BLaER1 (cell line): Measurements from ENCODE around the gene GLIS1.

Source experiments
- H3K27ac ChIP-seq: shearing (Covaris generic); formaldehyde crosslinking; 2 replicates; pipeline ENCODE4 v1.8.1; 2022
- H3K27me3 ChIP-seq: shearing (Covaris generic); formaldehyde crosslinking; 2 replicates; pipeline ENCODE4 v1.8.1; 2022
- H3K36me3 ChIP-seq: shearing (Covaris generic); formaldehyde crosslinking; 2 replicates; pipeline ENCODE4 v1.8.1; 2022
- H3K4me1 ChIP-seq: shearing (Covaris generic); formaldehyde crosslinking; 2 replicates; pipeline ENCODE4 v1.8.1; 2022
- H3K4me2 ChIP-seq: shearing (Covaris generic); formaldehyde crosslinking; 2 replicates; pipeline ENCODE4 v1.8.1; 2022
- H3K4me3 ChIP-seq: shearing (Covaris generic); formaldehyde crosslinking; 2 replicates; pipeline ENCODE4 v1.8.1; 2022
- H3K9ac ChIP-seq: shearing (Covaris generic); formaldehyde crosslinking; 2 replicates; pipeline ENCODE4 v1.8.1; 2022
- H3K9me3 ChIP-seq: shearing (Covaris generic); formaldehyde crosslinking; 2 replicates; pipeline ENCODE4 v1.8.1; 2022
- H4K20me1 ChIP-seq: shearing (Covaris generic); formaldehyde crosslinking; 2 replicates; pipeline ENCODE4 v1.8.1; 2022
- Cebpa-rat ChIP-seq: shearing (Covaris generic); IDR thresholded peaks from 2 replicates; pipeline ENCODE4 v1.8.1; 2022

The GLIS1 gene

GRCh38 chr1:53705446-53706096, 33.4 kb downstream of the GLIS1 start:
- Histone ChIP-seq H3K4me2 (no peak overlapping the region), H3K9me3 (no peaks in the 10 kb centered on the region), H3K36me3 (no peaks in the 10 kb centered on the region), H3K9ac (no peak overlapping the region), H3K27me3 (no peaks in the 10 kb centered on the region), H4K20me1 (no peaks in the 10 kb centered on the region), H3K4me1 (no peaks in the 10 kb centered on the region), H3K27ac (no peak overlapping the region), H3K4me3 (no peak overlapping the region)
- no peak for TF ChIP-seq Cebpa-rat

DNA sequence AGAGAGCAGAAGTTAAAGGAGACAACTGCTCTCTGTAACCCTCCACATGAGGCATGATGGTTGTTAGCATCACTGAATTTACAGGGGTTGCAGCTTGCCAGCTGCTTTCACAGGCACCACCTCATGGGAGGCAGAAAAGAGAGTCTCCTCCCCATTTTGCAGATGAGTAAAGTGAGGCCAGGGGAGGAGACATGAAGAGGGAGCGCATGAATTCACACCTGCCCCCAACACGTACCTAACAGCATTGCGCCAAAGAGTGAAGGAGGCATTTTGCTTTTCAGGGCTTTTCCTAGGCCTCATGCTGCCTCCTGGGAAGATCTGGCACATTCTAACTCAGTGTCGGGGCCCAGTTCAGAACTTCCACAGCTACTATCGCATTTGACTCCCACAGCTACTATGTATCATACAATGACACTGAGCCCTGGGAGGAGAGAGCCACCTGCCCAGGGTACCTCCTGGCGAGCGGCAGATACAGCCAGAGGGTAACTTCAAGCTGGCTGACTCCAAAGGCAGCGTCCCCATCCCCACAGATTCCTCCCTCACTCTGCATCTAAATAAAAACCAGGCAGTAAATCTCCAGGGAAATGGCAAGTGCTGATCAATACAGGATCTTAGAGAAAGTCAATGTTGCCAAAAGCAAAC, 34.0 kb downstream of the GLIS1 start:
- Histone ChIP-seq H4K20me1 (no peaks in the 10 kb centered on the region), H3K4me2 (no peak overlapping the region)

GRCh38 chr1:53704304-53704703, 34.7 kb downstream of the GLIS1 start:
- Histone ChIP-seq H3K9ac (no peak overlapping the region), H3K27ac (no peak overlapping the region), H3K27me3 (no peaks in the 10 kb centered on the region), H3K36me3 (no peaks in the 10 kb centered on the region), H4K20me1 (no peaks in the 10 kb centered on the region), H3K9me3 (no peaks in the 10 kb centered on the region), H3K4me3 (no peak overlapping the region), H3K4me1 (no peaks in the 10 kb centered on the region), H3K4me2 (no peak overlapping the region)
- TF ChIP-seq Cebpa-rat: no peak

More for the DNA sequence above, 34.0 kb downstream of the GLIS1 start:
- Histone ChIP-seq H3K4me3 (no peak overlapping the region), H3K36me3 (no peaks in the 10 kb centered on the region), H3K4me1 (no peaks in the 10 kb centered on the region), H3K9me3 (no peaks in the 10 kb centered on the region), H3K27ac (no peak overlapping the region), H3K9ac (no peak overlapping the region), H3K27me3 (no peaks in the 10 kb centered on the region)
- TF ChIP-seq Cebpa-rat: no peak

DNA sequence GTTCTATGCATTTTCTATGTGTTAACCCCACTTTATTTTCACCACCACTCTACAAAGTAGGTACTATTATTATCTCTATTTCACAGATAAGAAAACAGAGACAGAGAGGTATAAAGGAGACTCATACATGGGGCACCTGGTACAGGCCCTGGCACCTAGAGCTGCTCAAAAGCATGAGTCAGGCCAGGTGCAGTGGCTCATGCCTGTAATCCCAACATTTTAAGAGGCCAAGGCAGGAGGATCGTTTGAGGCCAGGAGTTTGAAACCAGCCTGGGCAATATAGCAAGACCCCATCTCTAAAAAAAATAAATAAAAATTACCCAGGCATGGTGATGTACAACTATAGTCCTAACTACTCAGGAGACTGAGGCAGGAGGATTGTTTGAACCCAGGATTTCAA, 35.8 kb downstream of the GLIS1 start:
- TF ChIP-seq Cebpa-rat: no peak
- no peaks in the 10 kb centered on the region for H3K27me3 ChIP-seq
- H3K4me2 ChIP-seq: no peak overlapping the region
- H3K9ac ChIP-seq: no peak overlapping the region
- H3K4me3 ChIP-seq: no peak overlapping the region
- H3K9me3 ChIP-seq: no peaks in the 10 kb centered on the region
- H4K20me1 ChIP-seq: no peaks in the 10 kb centered on the region
- peaks cover 4% of the 10 kb centered on the region; the same call in 1 of the 2 replicates for H3K4me1 ChIP-seq
- H3K36me3 ChIP-seq: no peaks in the 10 kb centered on the region
- H3K27ac ChIP-seq: no peak overlapping the region

DNA sequence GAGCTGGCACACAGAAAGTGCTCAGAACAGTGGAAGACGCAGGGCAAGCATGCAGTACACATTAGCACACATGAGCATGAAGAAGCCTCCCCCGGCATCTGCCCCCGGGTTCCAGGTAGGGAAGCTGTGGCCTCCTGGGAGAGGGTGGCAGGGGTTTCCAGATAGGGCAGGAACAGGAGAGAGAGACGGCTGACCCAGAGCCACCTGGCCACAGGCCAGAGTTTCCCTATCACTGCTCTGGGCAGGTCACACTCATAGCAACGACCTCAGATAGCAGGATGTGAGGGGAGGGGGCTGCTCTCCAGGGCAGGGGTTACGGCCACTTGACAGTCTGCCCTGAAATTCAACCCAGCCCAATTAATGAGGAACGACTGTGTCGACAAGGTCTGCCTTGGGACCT, 36.6 kb downstream of the GLIS1 start:
- no peaks in the 10 kb centered on the region for H3K36me3 ChIP-seq
- no peak overlapping the region for H3K27ac ChIP-seq
- peaks cover 11% of the 10 kb centered on the region for H3K4me1 ChIP-seq
- no peaks in the 10 kb centered on the region for H4K20me1 ChIP-seq
- H3K4me3 ChIP-seq: no peak overlapping the region
- H3K9me3 ChIP-seq: no peaks in the 10 kb centered on the region
- no peak overlapping the region for H3K9ac ChIP-seq
- no peak for TF ChIP-seq Cebpa-rat
- no peak overlapping the region for H3K4me2 ChIP-seq
- no peaks in the 10 kb centered on the region for H3K27me3 ChIP-seq

GRCh38 chr1:53700776-53701175, 38.2 kb downstream of the GLIS1 start:
- Histone ChIP-seq H4K20me1 (no peaks in the 10 kb centered on the region), H3K27me3 (no peaks in the 10 kb centered on the region), H3K4me2 (no peak overlapping the region), H3K36me3 (no peaks in the 10 kb centered on the region), H3K4me3 (no peak overlapping the region), H3K9me3 (no peaks in the 10 kb centered on the region), H3K9ac (no peak overlapping the region), H3K4me1 (peaks cover 22% of the 10 kb centered on the region), H3K27ac (no peak overlapping the region)
- TF ChIP-seq Cebpa-rat: no peak

DNA sequence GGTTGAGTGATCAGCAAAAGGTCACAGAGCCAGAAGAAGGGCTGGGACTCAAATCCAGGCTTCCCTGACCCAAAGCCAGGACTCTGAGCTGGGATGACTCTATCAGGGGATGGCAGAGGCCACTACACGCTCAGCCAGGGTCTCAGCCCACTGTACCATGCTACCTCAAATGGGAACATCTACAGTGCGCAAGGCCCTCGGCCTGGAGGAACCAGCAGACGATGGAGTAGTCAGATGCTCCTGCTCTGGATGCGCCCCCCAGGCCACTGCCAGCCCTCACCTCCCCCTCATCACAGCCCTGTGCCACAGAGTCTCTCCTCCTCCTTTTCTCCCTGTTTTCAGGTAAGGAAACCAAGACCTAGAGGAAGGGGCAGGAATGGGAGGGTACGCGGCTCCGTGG, 39.0 kb downstream of the GLIS1 start:
- H3K4me3 ChIP-seq: no peak overlapping the region
- H3K27me3 ChIP-seq: no peaks in the 10 kb centered on the region
- H3K36me3 ChIP-seq: no peaks in the 10 kb centered on the region
- H4K20me1 ChIP-seq: no peaks in the 10 kb centered on the region
- no peak overlapping the region for H3K4me2 ChIP-seq
- H3K9ac ChIP-seq: no peak overlapping the region
- no peak for TF ChIP-seq Cebpa-rat
- no peaks in the 10 kb centered on the region for H3K9me3 ChIP-seq
- no peak overlapping the region for H3K27ac ChIP-seq
- H3K4me1 ChIP-seq: peaks cover 24% of the 10 kb centered on the region

DNA sequence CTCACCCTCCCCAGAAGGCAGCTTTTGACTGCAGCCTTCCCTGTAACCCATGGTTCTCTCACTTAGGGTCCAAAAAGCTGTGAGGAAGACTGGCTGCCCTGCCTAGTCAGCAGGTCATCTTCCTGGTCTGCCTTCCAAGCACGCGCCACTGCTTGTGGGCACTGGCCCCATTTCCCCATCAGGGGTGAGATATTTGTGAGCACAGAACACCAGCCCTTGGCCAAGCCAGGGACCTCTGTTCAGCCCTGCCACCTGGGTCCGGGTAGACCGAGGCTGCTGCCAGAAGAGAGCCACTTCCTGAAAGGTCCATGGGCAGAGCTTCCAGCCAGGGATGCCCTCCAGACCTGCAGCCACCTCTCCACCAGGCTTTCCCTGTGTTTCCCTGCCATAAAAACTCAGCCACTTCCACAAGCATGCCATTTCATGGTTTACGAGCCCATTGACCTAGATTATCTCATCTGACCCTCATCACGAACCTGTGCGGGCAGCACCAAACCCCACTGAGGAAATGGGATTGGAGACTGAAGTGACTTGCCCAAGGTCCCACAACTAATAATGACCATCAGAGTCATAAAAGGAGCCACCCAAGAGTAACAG, 40.5 kb downstream of the GLIS1 start:
- H3K4me1 ChIP-seq: peaks cover 24% of the 10 kb centered on the region
- no peak overlapping the region for H3K9ac ChIP-seq
- H3K27ac ChIP-seq: peak overlapping the region; percentile 38; the same call in 1 of the 2 replicates
- no peaks in the 10 kb centered on the region for H3K27me3 ChIP-seq
- peak overlapping the region; percentile 23 for H3K4me2 ChIP-seq
- H3K36me3 ChIP-seq: no peaks in the 10 kb centered on the region
- no peaks in the 10 kb centered on the region for H4K20me1 ChIP-seq
- H3K4me3 ChIP-seq: no peak overlapping the region
- H3K9me3 ChIP-seq: no peaks in the 10 kb centered on the region
- TF ChIP-seq Cebpa-rat: no peak

DNA sequence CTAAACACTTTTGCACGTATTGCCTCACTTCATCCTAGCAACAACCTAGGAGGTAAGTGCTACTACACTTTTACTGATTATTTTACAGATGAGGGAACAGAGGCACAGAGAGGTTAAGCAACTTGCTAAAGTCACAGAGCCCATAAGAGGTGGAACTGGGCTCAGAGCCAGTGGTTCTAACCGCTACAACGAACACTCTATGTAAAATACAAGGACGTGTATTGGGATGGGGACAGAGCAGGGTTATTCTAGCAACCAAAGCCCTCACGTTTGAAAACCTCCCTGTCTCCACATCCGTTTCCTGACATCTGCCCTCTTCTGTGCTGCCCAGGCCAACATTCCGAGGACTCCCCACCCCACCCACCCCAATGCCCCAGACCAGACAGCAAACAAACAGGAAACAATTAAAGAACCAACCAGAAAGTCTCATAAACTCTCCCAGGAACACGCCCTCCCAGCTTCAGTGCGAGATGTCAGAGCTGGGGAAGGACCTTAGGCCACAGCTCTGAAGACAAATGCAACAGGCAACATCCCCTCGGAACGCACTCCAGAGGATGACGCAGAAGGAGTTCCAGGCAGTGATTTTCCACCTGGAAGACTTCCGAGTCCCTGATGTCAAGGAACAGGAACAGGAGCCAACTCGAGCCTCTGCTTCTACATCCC, 41.1 kb downstream of the GLIS1 start:
- H3K4me2 ChIP-seq: peak overlapping the region; percentile 39
- no peak overlapping the region for H3K27ac ChIP-seq
- H4K20me1 ChIP-seq: no peaks in the 10 kb centered on the region
- TF ChIP-seq Cebpa-rat: no peak
- no peaks in the 10 kb centered on the region for H3K27me3 ChIP-seq
- no peak overlapping the region for H3K9ac ChIP-seq
- no peaks in the 10 kb centered on the region for H3K36me3 ChIP-seq
- peaks cover 24% of the 10 kb centered on the region for H3K4me1 ChIP-seq
- H3K4me3 ChIP-seq: no peak overlapping the region
- no peaks in the 10 kb centered on the region for H3K9me3 ChIP-seq

DNA sequence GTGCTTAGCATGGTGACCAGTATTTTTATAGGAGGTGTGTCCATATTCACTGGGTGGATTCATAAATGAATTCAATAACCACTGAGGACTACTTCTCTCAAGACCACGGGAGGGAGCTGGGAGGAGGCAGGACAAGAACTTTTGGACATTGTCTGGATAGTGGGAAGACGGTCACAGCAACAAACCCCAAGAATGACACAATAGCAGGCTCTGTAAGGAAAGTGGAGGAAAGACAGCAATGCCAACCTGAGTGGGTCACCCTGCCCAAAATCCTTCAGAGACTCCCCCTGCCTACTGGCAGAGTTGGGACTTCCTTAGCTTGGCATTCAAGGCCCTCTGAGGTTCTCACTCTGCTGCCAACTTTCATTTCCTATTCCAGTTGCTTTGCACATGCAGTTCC, 42.0 kb downstream of the GLIS1 start:
- Histone ChIP-seq H3K27me3 (no peaks in the 10 kb centered on the region), H3K9me3 (no peaks in the 10 kb centered on the region), H3K4me2 (peak overlapping the region; percentile 39; the same call in 1 of the 2 replicates), H3K4me3 (no peak overlapping the region), H3K27ac (no peak overlapping the region), H3K4me1 (peaks cover 24% of the 10 kb centered on the region), H4K20me1 (no peaks in the 10 kb centered on the region), H3K36me3 (no peaks in the 10 kb centered on the region), H3K9ac (no peak overlapping the region)
- TF ChIP-seq Cebpa-rat: no peak
